ENCODE measurements around the gene APBB3. TPM values are rescaled to one million over a fixed set of nuclear protein-coding genes. Genes with fewer than 3 reads are reported as not detected.

APBB3 gene
- total and polyA plus RNA-seq, 9 of the 15 experiments (the other 6 are each of a cell fraction or from before 2014, with no cell fraction given), result 0.17 to 24.3 (median 9.5) TPM

DNA sequence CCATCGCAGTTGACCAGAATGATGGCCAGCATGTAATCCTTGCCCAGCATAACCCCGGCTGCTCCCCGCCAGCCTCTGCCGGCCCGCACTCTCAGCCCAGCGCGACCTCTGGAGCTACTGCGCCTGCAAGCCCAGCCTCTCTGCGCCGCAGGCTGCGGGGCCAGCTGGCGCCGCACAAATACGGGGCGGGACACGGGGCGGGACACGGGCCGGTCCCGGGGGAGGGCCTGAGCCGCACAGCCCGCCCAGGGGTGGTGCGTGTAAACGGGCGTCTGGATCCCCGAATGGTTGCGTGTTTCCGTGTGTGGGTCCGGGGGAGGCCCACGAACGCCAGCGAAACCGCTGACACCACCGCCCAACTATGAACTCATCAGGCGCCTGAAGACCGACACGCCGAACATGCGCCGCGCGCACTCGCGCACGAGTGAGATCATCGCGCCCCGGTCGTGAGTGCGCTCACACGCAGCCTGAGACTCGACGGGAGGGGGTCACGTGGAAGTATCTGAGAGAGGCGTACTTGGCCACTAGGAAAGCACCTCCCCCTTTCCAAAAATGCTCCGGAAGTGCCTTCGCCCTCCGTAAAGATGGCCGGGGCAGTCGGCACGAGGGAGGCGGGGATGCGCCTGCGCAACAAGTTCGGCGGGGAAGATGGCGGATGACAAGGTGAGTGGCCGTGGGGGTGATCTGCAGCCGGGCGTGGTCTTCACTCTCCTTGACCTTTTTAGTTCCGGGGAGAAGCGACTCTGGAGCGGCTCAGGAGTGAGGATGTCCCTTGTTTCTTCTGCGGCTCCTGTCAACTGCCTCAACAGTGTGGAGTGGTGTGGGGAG, at the start of gene APBB3, which contains the start of gene SLC35A4 (continued):
- TF ChIP-seq, protein P1, sequence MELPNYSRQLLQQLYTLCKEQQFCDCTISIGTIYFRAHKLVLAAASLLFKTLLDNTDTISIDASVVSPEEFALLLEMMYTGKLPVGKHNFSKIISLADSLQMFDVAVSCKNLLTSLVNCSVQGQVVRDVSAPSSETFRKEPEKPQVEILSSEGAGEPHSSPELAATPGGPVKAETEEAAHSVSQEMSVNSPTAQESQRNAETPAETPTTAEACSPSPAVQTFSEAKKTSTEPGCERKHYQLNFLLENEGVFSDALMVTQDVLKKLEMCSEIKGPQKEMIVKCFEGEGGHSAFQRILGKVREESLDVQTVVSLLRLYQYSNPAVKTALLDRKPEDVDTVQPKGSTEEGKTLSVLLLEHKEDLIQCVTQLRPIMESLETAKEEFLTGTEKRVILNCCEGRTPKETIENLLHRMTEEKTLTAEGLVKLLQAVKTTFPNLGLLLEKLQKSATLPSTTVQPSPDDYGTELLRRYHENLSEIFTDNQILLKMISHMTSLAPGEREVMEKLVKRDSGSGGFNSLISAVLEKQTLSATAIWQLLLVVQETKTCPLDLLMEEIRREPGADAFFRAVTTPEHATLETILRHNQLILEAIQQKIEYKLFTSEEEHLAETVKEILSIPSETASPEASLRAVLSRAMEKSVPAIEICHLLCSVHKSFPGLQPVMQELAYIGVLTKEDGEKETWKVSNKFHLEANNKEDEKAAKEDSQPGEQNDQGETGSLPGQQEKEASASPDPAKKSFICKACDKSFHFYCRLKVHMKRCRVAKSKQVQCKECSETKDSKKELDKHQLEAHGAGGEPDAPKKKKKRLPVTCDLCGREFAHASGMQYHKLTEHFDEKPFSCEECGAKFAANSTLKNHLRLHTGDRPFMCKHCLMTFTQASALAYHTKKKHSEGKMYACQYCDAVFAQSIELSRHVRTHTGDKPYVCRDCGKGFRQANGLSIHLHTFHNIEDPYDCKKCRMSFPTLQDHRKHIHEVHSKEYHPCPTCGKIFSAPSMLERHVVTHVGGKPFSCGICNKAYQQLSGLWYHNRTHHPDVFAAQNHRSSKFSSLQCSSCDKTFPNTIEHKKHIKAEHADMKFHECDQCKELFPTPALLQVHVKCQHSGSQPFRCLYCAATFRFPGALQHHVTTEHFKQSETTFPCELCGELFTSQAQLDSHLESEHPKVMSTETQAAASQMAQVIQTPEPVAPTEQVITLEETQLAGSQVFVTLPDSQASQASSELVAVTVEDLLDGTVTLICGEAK (IDR thresholded peaks at IDR 0.05), result peak; percentile 74
- TF ChIP-seq, protein P1 (CRISPR knock-in tag; IDR thresholded peaks at IDR 0.05), result no peak
- TF ChIP-seq, protein P2, sequence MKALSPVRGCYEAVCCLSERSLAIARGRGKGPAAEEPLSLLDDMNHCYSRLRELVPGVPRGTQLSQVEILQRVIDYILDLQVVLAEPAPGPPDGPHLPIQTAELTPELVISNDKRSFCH (CRISPR knock-in tag; IDR thresholded peaks at IDR 0.05), result no peak
- TF ChIP-seq, protein P2 (tag; IDR thresholded peaks at IDR 0.05), result no peak
- TF ChIP-seq NRF1 (conservative IDR thresholded peaks at IDR 0.05 in 1 of 2, IDR thresholded peaks at IDR 0.05 in 1 of 2) (peak; percentile 98 to 99), C11orf30 (IDR thresholded peaks at IDR 0.05; ENCODE audit: low read depth) (peak; percentile 97), SMARCE1 (IDR thresholded peaks at IDR 0.05) (no peak), NONO (IDR thresholded peaks at IDR 0.05; ENCODE audit: low read depth in 2 of 2, low read length in 1 of 2) (peak; percentile 14 to 28; a peak in 1 of 4 replicates), ZNF217 (CRISPR knock-in tag; IDR thresholded peaks at IDR 0.05) (no peak), BHLHE40 (IDR thresholded peaks at IDR 0.05; ENCODE audit: low read length) (peak; percentile 95), NCOA1 (IDR thresholded peaks at IDR 0.05; ENCODE audit: low read depth) (peak; percentile 75; the same call in 1 of the 2 replicates)
- TF ChIP-seq, protein P3, sequence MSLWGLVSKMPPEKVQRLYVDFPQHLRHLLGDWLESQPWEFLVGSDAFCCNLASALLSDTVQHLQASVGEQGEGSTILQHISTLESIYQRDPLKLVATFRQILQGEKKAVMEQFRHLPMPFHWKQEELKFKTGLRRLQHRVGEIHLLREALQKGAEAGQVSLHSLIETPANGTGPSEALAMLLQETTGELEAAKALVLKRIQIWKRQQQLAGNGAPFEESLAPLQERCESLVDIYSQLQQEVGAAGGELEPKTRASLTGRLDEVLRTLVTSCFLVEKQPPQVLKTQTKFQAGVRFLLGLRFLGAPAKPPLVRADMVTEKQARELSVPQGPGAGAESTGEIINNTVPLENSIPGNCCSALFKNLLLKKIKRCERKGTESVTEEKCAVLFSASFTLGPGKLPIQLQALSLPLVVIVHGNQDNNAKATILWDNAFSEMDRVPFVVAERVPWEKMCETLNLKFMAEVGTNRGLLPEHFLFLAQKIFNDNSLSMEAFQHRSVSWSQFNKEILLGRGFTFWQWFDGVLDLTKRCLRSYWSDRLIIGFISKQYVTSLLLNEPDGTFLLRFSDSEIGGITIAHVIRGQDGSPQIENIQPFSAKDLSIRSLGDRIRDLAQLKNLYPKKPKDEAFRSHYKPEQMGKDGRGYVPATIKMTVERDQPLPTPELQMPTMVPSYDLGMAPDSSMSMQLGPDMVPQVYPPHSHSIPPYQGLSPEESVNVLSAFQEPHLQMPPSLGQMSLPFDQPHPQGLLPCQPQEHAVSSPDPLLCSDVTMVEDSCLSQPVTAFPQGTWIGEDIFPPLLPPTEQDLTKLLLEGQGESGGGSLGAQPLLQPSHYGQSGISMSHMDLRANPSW (CRISPR knock-in tag; IDR thresholded peaks at IDR 0.05), result no peak
- TF ChIP-seq, protein P4, sequence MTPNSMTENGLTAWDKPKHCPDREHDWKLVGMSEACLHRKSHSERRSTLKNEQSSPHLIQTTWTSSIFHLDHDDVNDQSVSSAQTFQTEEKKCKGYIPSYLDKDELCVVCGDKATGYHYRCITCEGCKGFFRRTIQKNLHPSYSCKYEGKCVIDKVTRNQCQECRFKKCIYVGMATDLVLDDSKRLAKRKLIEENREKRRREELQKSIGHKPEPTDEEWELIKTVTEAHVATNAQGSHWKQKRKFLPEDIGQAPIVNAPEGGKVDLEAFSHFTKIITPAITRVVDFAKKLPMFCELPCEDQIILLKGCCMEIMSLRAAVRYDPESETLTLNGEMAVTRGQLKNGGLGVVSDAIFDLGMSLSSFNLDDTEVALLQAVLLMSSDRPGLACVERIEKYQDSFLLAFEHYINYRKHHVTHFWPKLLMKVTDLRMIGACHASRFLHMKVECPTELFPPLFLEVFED (CRISPR knock-in tag; conservative IDR thresholded peaks at IDR 0.05), result peak; percentile 4; the same call in 1 of the 2 replicates

Measured in K562 (cell line).